ENCODE results near the gene GHR. TPM values are rescaled to one million over a fixed set of nuclear protein-coding genes. Genes with fewer than 3 reads are reported as not detected.

Gene GHR
- total and polyA plus RNA-seq, 2 of the 8 experiments (the other 6 are each of a cell fraction or from before 2014, with no cell fraction given), result 0.15 to 0.19 TPM

GRCh38 chr5:42703238-42703637 is 280.0 kb downstream of the GHR start:
- no peaks in the 10 kb centered on the region for H4K20me1 ChIP-seq (replicated peaks in 1 of 2; ENCODE audit: control insufficient read depth in 1 of 2, insufficient read depth in 2 of 2, low read length in 2 of 2)
- no peak overlapping the region for H3K9ac ChIP-seq (replicated peaks in 1 of 4; ENCODE audit: extremely low read depth in 1 of 4, low read depth in 3 of 4, low read length in 3 of 4)
- H4K8ac ChIP-seq (ENCODE audit: extremely low read depth, insufficient read depth, low read length), result no peak overlapping the region
- ChIA-PET CTCF (ENCODE audit: partially characterized antibody) (no interaction called here), POLR2A (ENCODE audit: partially characterized antibody) (no interaction called here)
- H4K5ac ChIP-seq (ENCODE audit: insufficient read length, low read depth, low read length), result no peak overlapping the region
- no peak overlapping the region for H3K56ac ChIP-seq (replicated peaks; ENCODE audit: insufficient read length, low read depth, low read length)
- no peak overlapping the region for H2BK12ac ChIP-seq (ENCODE audit: low read depth, low read length)
- H2AFZ ChIP-seq (ENCODE audit: low read length), result no peak overlapping the region
- no peak overlapping the region for H2BK120ac ChIP-seq (replicated peaks; ENCODE audit: low read depth, low read length)
- DNase-seq (ENCODE audit: low read depth in 1 of 2, low spot score in 2 of 2) (no peak), FAIRE-seq (no peak)
- H4K91ac ChIP-seq (replicated peaks; ENCODE audit: insufficient read length, low read length), result no peak overlapping the region
- H3K27me3 ChIP-seq (replicated peaks in 1 of 4; ENCODE audit: control insufficient read depth in 3 of 4, extremely low read depth in 1 of 4, insufficient read depth in 3 of 4, low read length in 3 of 4), result no peaks in the 10 kb centered on the region
- H3K23me2 ChIP-seq (ENCODE audit: low read depth, low read length), result no peaks in the 10 kb centered on the region
- H3K14ac ChIP-seq (ENCODE audit: insufficient read length), result no peak overlapping the region
- H3K36me3 ChIP-seq (ENCODE audit: control insufficient read depth in 2 of 4, insufficient read depth in 4 of 4, low read length in 3 of 4), result no peaks in the 10 kb centered on the region
- no peak overlapping the region for H2BK20ac ChIP-seq (ENCODE audit: low read length)
- H2BK15ac ChIP-seq (ENCODE audit: low read length), result no peak overlapping the region
- H3K4me2 ChIP-seq (ENCODE audit: insufficient read depth in 1 of 2, low read depth in 2 of 2, low read length in 2 of 2), result no peak overlapping the region
- TF ChIP-seq HDAC2 (IDR thresholded peaks at IDR 0.05; ENCODE audit: borderline replicate concordance in 1 of 2, low read depth in 2 of 2, low read length in 2 of 2) (no peak), RXRA (IDR thresholded peaks at IDR 0.05; ENCODE audit: insufficient read depth, low read depth, low read length) (no peak), ATF2 (IDR thresholded peaks at IDR 0.05; ENCODE audit: low read length) (no peak), POU5F1 (IDR thresholded peaks at IDR 0.05; ENCODE audit: low read depth, low read length) (no peak), EZH2 (IDR thresholded peaks at IDR 0.05; ENCODE audit: low read depth, low read length, severe bottlenecking) (no peak), BRCA1 (IDR thresholded peaks at IDR 0.05; ENCODE audit: low read depth, low read length) (no peak), HDAC6 (IDR thresholded peaks at IDR 0.05; ENCODE audit: low read depth, low read length) (no peak), BACH1 (IDR thresholded peaks at IDR 0.05; ENCODE audit: low read length) (no peak), YY1 (IDR thresholded peaks at IDR 0.05; ENCODE audit: low read depth, low read length) (no peak), TBP (IDR thresholded peaks at IDR 0.05; ENCODE audit: low read depth, low read length) (no peak), SP2 (IDR thresholded peaks at IDR 0.05; ENCODE audit: low read length) (no peak), CHD1 (IDR thresholded peaks at IDR 0.05; ENCODE audit: low read depth, low read length) (no peak), EP300 (IDR thresholded peaks at IDR 0.05; ENCODE audit: borderline replicate concordance in 1 of 2, low read depth in 2 of 2, low read length in 2 of 2) (no peak)
- 44% methylated on average over 1 of the region's 1 CpG; no CpG with 5 or more reads in 1 of the 2 experiments for WGBS, 2 experiments (ENCODE audit: extremely low coverage in 1 of 2, insufficient coverage in 1 of 2, insufficient read length in 1 of 2, insufficient replicate concordance in 2 of 2, low coverage in 1 of 2, low lambda C conversion rate in 2 of 2, missing lambda C conversion rate in 1 of 2)
- H3K79me2 ChIP-seq (ENCODE audit: control insufficient read depth in 1 of 2, insufficient read depth in 2 of 2, low read length in 2 of 2), result no peaks in the 10 kb centered on the region
- H2BK5ac ChIP-seq (ENCODE audit: low read depth, low read length), result no peak overlapping the region
- no peak overlapping the region for H3K4ac ChIP-seq (replicated peaks; ENCODE audit: insufficient read length, low read depth, low read length)
- no peak overlapping the region for H3K27ac ChIP-seq (ENCODE audit: low read depth, low read length)
- H3K23ac ChIP-seq (ENCODE audit: insufficient read length), result no peak overlapping the region
- H3K18ac ChIP-seq (ENCODE audit: extremely low read depth, low read length), result no peak overlapping the region
- H3K4me3 ChIP-seq (ENCODE audit: extremely low read depth in 1 of 4, insufficient read depth in 2 of 4, low read depth in 3 of 4, low read length in 4 of 4), result no peak overlapping the region
- H2AK5ac ChIP-seq (ENCODE audit: low read depth, low read length), result no peak overlapping the region
- 0 out of 4 replicates have a peak, but pooled peaks cover 0 to 4% of the 10 kb centered on the region in 2 experiments for H3K9me3 ChIP-seq (ENCODE audit: insufficient read depth in 2 of 2, low read depth in 1 of 2, low read length in 1 of 2)
- H3K4me1 ChIP-seq (replicated peaks in 1 of 4; ENCODE audit: control insufficient read depth in 3 of 4, insufficient read depth in 4 of 4, low read length in 3 of 4), result no peaks in the 10 kb centered on the region
- H3K79me1 ChIP-seq (ENCODE audit: low read depth, low read length), result no peaks in the 10 kb centered on the region

Data from H1 (cell line).